Vagina (tissue), 2 donors: Measurements from ENCODE around the gene INTS2.

Experiments used
- POLR2A ChIP-seq, 2 donors: fragments of 450-650 bp; IDR thresholded peaks; one replicate each; pipeline ENCODE4 v1.6.1; 2017; ENCODE audit warnings: antibody characterized with exemption in 2 of 2, mild to moderate bottlenecking in 2 of 2, moderate library complexity in 2 of 2
- POLR2AphosphoS5 ChIP-seq, 2 donors: sonication (generic); formaldehyde crosslinking; IDR thresholded peaks; one replicate each; pipeline ENCODE4 v1.9.0; 2017; ENCODE audit warnings: antibody characterized with exemption in 2 of 2, mild to moderate bottlenecking in 2 of 2, low read depth in 1 of 2; ENCODE audit not compliant: insufficient read depth in 1 of 2

DNA sequence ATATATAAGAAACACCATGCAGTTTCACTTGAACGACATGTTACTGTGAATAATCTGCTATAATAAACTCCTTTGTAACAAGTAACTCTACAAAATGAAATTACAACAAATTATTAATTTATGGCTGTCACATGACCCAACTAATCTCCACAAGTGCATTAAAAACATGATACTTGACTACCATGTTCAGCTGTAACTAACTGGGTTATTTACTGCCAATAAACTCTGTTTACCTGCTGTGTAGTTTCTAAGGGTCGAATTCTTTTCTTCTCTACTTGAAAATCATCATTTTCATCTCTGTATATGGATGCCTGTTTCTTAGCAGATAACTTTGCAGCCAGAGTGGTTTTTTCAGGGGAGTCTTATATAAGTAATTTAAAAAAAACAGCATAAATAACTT, 78.9 kb downstream of the INTS2 start:
- no peak for TF ChIP-seq POLR2A (IDR thresholded peaks at IDR 0.05)
- no peak for TF ChIP-seq POLR2AphosphoS5 (IDR thresholded peaks at IDR 0.05; ENCODE audit: insufficient read depth in 1 of 2, low read depth in 1 of 2)
